GM04504 (cell line): ENCODE results near the gene CLINT1.
A peak's percentile ranks its signal among the peaks of the same experiment; 100 is the strongest.
"Not testable (repeated sequence)": the region's sequence is repeated elsewhere in the genome, so short reads cannot be mapped to it uniquely, and the experiment has no call there.

Source experiments
- DNase-seq: peaks from one replicate; pipeline ENCODE4 v3.0.0-alpha.2; 2012; ENCODE audit warnings: low read depth

Gene CLINT1

DNA sequence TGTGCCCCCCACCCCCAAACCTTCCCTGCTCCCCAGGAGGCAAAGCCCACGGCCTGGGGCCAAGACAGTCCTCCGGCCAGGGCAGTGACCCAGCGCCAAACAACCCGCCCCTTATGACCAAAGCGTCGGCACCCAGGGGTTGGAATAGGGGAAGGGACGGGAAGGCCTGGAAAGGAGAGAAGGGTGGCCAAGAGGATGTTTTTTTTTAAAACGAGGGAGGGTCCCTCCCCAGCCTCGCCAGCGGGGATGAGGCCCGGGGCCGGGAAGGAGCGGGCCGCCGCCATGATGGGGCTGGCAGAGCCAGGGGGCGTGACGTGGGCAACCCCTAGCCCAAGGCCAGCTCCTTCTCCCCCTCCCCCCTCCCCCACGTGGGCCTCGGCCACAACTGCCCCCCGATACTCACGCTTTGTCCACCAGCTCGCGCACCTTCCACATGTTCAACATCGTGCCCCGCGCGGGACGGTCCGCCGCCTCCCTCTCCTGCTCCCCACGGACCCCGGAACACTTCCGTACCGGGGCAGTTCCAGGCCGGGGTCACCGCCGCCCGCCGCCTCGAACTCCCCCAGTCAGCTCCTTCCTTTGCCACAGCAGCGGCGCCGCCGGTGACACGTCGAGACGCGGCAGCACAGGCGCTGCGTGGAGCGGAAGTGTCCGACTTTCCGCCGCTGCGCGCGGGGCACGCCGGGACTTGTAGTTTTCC lies at the start of gene CLINT1:
CLINT1 (minus strand) TSS at position 619 of the 700 bp plus-strand sequence; CDS start at position 444, 175 bp downstream.
- DNase-seq: peak; percentile 61

DNA sequence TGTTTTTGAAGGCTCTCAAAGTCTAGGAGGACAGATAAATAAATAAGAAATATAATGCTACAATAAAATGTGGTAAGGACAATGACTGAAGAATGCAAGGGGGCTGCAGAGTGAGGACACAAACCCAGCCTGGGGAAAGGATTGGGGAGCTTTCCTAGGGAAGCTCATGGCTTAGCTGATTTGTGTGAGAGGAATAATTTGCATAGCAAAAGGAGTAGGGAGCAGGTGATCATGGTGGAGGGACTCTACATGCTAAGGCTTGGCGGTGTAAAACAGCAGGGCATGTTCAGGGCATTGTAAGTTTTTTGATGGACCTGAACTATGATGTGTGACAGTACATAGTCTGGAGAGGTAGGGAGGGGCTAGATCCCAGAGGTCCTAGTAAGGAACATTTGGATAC lies 49.5 kb upstream of the CLINT1 start:
- no peak for DNase-seq

DNA sequence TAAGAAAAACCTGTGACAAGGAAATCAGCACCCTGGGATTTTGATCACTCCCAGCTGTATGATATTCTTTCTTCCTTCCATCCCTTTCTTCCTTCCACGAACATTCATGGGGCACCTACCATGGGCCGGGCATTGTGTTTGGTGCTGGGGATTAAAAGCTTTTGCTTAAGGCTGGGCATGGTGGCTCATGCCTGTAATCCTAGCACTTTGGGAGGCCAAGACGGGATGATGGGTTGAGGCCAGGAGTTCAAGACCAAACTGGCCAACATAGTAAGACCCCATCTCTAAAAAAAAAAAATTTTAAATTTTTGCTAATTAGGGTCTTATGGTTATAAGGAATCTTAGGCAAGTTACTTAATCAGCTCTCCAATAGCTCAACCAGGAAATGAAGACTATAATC lies 48.5 kb upstream of the CLINT1 start:
- DNase-seq: no peak

DNA sequence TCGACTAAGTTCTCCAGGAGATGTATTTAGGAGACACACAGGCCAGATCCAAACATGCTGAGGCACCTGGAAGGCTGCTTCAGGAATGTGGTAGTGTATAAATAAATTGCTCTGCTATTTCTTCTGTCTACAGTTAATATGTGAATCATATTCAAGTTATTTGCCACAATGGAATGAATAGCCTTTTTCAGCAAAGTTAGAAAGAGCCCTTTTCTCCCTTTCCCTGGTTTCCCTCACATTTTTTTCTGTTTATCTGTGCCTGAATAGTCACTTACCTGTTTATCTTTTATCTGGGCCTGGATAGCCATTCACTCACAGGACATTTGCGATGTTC lies 44.1 kb upstream of the CLINT1 start:
- no peak for DNase-seq

DNA sequence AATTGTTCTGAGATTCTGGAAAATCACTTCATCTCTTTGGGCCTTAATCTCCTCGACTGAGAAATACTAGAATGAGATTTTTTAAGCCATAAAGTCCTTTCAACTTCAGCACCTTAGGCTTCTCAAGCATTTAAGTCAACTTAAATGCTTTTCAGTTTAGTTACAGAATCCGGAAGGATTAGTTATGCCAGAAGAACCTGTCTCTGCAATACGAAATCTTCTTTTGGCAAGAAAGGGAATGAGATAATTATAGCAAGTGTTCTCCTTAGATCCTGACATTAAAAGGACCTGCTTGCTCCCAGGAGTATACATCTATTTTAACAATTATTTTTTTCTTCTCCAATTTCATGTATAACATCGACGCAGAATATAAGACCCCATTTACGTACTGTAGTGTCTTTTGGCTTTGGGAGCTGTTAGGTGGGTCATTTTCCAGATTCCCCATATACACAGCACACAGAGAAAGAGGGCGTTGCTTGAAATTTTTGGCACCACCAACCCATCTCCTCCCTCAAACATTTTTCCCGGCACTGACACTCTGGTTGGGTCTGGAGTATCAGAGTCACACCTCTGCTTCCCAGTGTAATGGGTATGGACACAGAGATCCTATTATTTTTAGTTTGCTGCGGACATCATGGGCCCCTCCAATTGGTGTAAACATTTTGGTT lies 43.6 kb upstream of the CLINT1 start:
- no peak for DNase-seq

DNA sequence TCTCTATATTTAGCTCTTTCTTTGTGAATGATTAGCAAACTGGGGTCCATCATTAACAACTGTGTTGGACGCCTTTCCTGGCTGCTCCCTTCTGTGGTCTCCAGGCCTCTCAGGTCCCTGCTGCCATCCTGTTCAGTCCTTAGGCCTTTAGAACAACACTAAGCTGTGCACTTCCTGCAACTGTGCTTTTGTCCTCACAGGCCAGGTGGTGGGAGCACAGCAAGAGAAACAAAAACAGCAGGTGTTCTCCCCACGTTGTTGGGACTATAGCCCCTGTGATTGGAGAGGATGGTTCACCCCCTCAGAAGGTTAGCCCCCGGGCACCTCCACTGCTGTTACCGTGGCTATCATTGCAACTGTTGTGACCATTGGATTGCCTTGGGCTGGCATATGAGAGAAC lies 41.7 kb upstream of the CLINT1 start:
- no peak for DNase-seq

DNA sequence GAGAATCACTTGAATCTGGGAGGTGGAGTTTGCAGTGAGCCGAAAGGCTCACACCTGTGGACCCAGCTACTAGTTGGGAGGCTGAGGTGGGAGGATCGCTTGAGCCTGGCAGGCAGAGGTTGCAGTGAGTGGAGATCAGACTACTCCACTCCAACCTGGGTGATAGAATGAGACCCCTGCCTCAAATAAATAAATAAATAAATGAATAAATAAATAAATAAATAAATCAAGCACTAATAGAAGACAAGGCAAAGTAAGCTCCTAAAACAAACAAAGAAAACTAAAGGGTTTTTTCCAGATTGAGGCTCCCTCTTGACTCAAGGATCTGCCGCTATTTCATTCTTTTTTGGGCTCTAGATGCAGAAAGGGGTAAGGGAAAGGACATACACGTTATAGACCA lies 34.7 kb upstream of the CLINT1 start:
- DNase-seq: no peak

DNA sequence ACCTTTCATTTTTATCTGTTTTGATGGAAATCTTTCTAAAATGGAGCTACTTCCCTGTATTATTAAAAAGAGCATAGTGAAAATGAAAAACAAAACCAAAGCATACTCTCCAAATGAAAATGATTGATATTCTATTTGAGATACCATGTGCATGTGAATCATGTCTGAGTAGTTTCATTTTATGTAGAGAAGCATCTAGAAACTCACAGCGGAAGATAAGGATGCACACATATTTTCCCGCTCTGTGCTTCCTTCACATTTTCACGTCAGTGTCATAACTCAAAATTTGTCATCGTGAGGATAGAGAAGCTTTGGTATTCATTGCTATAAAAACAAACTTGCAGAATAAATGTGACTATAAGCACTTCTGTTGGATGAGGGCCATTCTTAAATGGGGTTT lies 34.0 kb upstream of the CLINT1 start:
- no peak for DNase-seq

DNA sequence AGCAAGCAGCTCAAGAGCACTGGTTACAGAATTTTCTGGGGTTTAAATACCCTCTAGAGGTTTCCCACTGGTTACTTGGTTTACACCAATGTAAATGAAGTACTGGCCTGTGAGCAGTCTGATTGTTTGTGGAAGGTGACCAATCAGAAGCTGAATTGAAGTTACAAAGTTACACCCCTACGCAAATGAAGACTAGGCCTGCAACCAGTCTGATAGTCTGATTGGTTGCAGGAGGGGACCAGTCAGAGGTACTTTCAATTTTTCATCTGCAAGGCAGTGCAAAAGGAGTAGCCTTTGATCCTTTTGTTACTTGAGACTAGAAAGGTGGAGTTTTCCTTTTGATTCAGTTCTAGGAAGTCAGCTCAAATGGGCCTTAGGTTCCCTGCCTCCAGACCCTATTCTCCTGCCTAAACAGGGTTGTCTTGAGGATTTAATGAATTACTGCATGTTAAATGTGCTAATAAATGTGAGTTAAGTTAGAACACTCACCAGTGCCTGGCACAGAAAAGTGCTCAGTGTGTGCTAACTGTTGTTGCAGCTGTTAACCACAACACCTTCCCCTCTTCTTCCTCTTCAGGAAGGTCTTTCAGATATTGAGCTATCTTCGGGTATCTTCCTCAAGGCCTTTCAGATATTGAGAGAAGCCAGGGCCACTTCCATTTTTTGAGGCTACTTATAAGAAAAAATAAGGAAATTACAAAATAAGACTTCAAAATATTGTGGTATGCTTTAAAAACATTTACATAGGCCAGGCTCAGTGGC lies 32.1 kb upstream of the CLINT1 start:
- DNase-seq: no peak

DNA sequence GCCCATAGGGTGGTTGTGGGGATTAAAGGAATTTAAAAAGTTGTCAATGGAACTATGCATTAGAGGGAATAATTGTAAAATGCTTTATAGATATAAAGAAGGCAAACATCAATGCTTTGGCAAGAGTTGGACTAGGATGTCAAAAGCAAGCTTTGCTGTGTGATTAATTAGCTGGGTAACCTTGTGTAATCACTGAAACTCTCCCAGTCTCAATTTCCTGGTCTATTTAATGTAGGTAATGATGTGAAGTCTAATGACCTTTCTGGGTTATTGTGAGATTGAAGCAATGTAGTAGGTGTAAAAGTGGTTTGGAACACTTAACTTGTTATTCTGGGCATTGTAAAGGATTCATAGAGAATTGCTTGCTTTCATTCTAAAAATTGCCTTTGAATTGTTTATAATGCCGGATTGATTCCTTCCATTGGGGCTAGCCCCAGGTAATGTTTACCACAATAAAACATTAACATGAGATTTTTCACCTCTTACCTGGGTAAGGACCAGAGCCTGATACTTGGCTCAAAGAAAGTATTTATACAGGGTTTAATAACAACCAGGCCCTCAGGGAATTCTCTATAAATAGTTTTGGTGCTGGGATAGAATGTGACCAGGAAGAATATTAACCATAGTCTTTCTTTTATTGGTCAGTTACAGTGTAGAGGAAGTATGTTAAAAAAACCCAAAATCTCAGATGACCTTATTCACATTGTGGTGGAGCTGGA lies 30.0 kb upstream of the CLINT1 start:
- no peak for DNase-seq

DNA sequence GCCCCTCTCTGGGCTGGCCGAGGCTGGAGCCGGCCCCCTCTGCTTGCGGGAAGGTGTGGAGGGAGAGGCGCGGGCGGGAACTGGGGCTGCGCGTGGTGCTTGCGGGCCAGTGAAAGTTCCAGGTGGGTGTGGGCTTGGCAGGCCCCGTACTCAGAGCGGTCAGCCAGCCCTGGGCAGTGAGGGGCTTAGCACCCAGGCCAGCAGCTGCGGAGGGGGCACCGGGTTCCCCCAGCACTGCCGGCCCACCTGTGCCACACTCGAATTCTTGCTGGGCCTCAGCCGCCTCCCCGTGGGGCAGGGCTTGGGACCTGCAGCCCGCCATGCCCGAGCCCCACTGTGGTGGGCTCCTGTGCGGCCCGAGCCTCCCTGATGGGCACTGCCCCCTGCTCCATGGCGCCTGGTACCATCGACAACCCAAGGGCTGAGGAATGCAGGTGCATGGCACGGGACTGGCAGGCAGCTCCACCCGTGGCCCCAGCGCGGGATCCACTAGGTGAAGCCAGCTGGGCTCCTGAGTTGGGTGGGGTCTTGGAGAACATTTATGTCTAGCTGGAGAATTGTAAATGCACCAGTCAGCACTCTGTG lies 27.9 kb upstream of the CLINT1 start:
- no peak for DNase-seq

DNA sequence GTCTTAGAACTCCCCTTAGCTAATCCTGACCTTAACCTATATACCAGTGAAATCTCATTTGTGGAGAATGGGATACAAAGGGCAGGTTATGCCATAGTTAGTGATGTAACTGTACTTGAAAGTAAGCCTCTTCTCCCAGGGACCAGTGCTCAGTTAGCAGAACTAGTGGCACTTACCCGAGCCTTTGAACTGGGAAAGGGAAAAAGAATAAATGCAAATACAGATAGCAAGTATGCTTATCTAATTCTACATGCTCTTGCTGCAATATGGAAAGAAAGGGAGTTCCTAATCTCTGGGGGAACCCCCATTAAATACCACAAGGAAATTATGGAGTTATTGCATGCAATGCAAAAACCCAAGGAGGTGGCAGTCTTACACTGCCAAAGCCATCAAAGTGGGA lies 26.1 kb upstream of the CLINT1 start:
- DNase-seq: not testable (repeated sequence)

DNA sequence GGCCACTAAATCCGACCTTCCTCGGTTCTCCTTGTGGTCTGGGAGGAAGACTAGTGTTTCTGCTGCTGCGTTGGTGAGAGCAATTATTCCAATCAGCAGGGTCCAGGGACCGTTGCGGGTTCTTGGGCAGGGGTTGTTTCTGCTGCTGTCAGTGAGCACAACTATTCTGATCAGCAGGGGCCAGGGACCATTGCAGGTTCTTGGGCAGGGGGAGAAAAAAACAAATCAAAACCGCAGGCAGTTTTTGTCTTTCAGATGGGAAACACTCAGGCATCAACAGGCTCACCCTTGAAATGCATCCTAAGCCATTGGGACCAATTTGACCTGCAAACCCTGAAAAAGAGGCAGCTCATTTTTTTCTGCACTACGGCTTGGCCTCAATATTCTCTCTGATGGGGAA lies 22.6 kb upstream of the CLINT1 start:
- DNase-seq: not testable (repeated sequence)

DNA sequence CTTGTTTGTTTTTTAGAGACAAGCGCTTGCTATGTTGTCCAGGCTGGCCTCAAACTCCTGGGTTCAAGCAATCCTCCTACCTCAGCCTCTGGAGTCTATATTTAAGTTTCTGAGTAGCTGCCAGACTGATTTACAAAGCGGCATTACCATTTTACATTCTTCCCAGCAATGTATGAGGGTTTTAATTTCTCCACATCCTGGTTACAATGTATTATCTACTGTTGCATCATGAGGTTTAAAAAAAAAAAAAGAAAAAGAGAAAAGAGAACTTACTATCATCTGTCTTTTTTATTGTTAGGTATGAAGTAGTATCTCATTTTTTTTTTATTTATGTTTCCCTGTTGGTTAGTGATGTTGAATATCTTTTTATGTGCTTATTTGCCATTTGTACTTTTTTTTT lies 18.9 kb upstream of the CLINT1 start:
- no peak for DNase-seq

DNA sequence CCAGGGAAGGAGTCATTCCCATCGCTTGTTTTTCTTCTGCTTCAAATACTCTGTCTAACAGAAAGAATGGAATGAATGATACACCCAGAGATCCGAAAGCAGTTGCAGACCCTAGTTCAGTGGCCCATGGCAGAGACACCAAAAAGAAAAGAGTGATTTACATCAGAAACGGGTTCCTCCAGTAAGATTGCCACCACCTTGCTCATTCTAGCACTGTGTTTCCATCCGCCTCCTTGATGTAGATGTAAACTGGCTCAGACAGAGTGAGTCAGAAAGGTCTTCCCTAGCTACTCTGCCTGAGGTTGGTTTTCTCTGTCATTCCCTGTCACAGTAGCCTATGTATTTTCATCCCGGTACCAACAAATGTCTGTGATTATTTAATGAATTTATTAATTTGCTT lies 15.9 kb upstream of the CLINT1 start:
- DNase-seq: no peak

DNA sequence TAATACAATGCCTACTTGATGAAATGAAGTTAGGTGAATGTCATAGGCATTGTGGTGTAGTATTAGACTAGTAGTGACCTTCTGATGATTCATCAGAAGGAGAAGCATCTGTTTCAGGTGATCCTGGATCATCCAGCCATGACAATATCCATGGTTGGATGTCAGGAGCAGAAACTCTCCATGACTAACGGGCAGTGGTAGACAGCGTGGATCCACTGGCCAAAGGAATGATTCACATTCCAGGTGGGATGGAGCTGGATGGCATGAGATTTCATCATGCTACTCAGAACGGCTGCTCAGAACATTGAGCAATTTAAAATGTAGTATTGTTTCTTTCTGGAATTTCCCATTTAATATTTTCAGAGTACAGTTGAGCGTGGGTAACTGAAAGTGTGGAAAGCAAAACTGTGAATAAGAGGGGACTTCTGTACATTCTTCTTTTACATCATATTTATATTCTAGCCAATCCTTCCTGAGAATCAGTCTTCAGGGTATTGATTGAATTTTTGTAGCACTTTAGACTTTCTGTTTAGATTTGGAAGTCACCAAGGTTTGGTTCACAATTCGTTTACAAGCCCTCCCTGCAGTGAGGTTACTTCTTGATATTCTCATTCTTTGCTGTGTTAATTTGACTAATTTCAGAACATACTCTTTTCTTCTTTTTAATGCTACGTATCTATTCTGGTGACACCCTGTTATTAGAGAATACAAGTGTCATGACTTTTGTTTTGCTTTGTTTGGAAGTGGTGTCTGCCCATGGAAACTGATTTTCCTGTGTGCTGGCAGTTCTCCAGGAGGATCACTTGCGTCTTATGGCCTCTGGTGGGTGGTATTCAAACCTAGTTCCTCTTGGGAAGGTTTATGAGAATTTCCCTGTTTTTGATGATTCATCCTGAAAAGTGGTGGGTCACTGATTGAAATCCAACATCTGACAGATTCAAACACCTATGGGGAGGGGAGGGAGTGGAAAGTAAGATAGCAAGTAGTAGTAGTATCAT lies 12.2 kb upstream of the CLINT1 start:
- DNase-seq: peak; percentile 35

DNA sequence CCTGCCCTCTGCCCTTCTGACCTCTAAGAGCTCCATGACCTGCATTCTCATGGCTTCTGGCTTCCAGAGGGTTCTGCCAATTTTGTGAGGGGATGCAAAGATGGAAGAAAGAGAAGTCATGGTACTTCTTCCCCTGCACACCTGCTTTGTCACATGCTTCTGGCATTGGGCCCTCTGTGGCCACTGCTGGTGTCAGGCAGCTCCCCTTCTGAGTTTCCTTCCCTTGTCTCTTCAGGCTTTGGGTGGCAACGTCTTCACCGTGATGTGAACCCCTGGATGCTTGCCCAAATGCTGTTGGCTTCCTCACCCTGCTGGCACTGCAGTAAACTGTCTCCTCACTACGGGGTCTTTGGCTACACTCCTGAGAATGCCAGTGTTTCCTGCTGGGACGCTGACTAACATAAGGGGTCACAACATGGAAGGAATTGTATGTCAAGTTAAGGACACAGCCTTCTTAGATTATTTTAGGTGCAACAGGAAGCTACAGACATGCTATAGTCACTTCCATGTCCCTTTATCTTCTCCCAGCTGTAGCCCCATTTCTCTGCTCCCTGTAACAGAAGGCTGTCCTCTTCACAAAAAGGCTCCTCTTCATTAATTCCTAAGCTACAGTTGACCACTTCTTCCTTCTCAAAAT lies 8.9 kb upstream of the CLINT1 start:
- DNase-seq: no peak

DNA sequence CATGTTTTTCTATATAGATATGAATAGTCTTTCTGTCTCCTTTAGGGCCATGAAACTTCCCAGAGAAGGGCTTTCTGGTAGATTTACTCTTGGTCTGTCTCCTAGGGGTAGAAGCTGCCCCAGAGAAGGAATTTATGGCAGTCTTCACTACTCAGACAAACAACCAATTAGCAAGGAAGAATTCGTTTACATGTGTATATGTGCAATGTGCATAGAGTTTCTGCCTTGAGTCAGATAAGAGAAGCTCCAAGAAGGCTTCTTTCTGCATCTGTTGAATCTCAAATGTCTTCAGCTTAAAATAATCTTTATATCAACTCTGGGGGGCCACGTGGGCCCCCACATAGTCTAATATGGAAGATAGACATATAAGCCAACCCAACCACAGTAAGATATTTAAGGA lies 7.6 kb upstream of the CLINT1 start:
- no peak for DNase-seq

DNA sequence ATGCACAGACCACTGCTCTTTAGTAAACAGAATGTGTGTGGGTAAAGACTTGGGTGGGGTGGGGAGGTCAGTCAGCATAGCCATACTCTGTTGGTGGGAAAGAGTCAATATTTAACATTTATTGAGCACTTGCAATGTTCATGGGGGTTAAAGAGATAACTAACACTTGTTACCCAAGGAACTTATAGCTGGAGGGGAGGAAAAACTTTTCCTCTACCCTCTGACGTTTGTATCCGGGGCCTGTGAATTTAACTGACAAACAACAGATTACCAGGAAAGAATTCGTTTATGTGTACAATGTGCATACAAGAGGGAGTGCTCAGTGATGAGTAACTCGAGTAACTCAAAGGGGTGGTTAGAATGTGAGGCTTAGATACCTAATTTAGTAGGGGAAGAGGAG lies 6.8 kb upstream of the CLINT1 start:
- DNase-seq: no peak

DNA sequence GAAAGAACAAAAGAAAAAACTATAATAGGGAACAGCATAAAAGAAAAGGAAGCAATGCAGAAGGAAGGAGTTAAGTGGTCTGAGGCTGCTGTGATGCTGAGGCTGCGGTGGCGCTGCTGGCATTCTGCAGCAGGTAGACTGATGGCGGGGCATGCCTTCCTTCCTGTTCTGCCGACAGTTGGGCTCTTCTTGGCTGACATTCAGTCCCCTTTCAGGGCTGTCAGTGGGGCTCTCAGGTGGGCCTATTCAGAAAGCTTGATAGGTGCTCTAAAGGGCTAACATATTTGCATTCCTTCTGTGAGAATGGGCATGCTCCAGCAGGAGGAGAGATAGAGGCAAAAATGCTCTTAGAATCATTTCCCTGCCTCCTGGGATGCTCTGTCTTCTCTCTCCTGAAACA lies 5.1 kb upstream of the CLINT1 start:
- DNase-seq: no peak
